Caco-2 (cell line): ENCODE measurements around the gene PHAX. TPM values are rescaled to one million over a fixed set of nuclear protein-coding genes. Genes with fewer than 3 reads are reported as not detected.

Source experiments
- BruUV-seq: library from RNA; stranded (reverse); fragments of 400-500 nt; replicated peaks from 2 replicates; lab custom pipeline; 2021; lab: Mats Ljungman, UMichigan
- CTCF ChIA-PET: fragments of 300-600 bp; sonication (Branson Sonifier 250); formaldehyde crosslinking; loops from one replicate; lab custom pipeline; 2022; ENCODE audit warnings: antibody characterized with exemption; lab: Charles Lee
- POLR2A ChIA-PET: fragments of 300-600 bp; sonication (Branson Sonifier 250); formaldehyde crosslinking; loops from one replicate; lab custom pipeline; 2022; ENCODE audit warnings: antibody characterized with exemption; lab: Charles Lee
- DNase-seq, 2 experiments: peaks; one replicate each; pipeline versions ENCODE4 v3.0.0 to v3.0.0-alpha.2; 2020 to 2022
- H3K27me3 ChIP-seq: replicated peaks from 2 replicates; pipeline ENCODE4 v1.6.0; 2011; ENCODE audit warnings: low read length; ENCODE audit not compliant: control insufficient read depth, insufficient read depth
- H3K36me3 ChIP-seq: 2 replicates; pipeline ENCODE4 v1.5.1; 2011; ENCODE audit warnings: low read length; ENCODE audit not compliant: control insufficient read depth, insufficient read depth
- H3K4me1 ChIP-seq: fragments of 250-450 bp; sonication (Bioruptor Pico); 2 replicates; pipeline ENCODE4 v1.5.1; 2020; ENCODE audit warnings: mild to moderate bottlenecking
- H3K4me3 ChIP-seq: 2 replicates; pipeline ENCODE4 v1.5.1; 2011; ENCODE audit warnings: low read depth, mild to moderate bottlenecking, control low read depth, low read length
- H3K9me3 ChIP-seq: fragments of 250-450 bp; sonication (Bioruptor Pico); 2 replicates; pipeline ENCODE4 v1.5.1; 2020; ENCODE audit warnings: mild to moderate bottlenecking, moderate library complexity
- H3K27ac Mint-ChIP-seq: one replicate; pipeline ENCODE4 v1.8.0; 2022; ENCODE audit warnings: mixed read lengths; ENCODE audit not compliant: unreplicated experiment
- H3K27me3 Mint-ChIP-seq: one replicate; pipeline ENCODE4 v1.8.0; 2022; ENCODE audit warnings: mixed read lengths; ENCODE audit not compliant: insufficient read depth, unreplicated experiment
- H3K36me3 Mint-ChIP-seq: one replicate; pipeline ENCODE4 v1.8.0; 2022; ENCODE audit warnings: mild to moderate bottlenecking, mixed read lengths; ENCODE audit not compliant: insufficient read depth, unreplicated experiment
- H3K4me1 Mint-ChIP-seq: one replicate; pipeline ENCODE4 v1.8.0; 2022; ENCODE audit warnings: low read depth, mixed read lengths; ENCODE audit not compliant: unreplicated experiment
- H3K4me3 Mint-ChIP-seq: one replicate; pipeline ENCODE4 v1.8.0; 2022; ENCODE audit warnings: mild to moderate bottlenecking, moderate library complexity, mixed read lengths; ENCODE audit not compliant: unreplicated experiment
- H3K9me3 Mint-ChIP-seq: one replicate; pipeline ENCODE4 v1.8.0; 2022; ENCODE audit warnings: mixed read lengths; ENCODE audit not compliant: unreplicated experiment
- CTCF ChIP-seq, 2 experiments: fragments of 200-600 bp in 1 of 2; IDR thresholded peaks; 1 replicate in 1 of 2; 2 replicates in 1 of 2; pipeline versions ENCODE4 v1.5.1 to v1.8.0; 2011 to 2022; ENCODE audit warnings: antibody characterized with exemption in 1 of 2, control low read depth in 1 of 2, inconsistent platforms in 1 of 2, low read depth in 1 of 2, low read length in 1 of 2, mild to moderate bottlenecking in 1 of 2, moderate library complexity in 1 of 2; ENCODE audit not compliant: insufficient read depth in 1 of 2, severe bottlenecking in 1 of 2, unreplicated experiment in 1 of 2
- intact Hi-C: fragments of 100-400 bp; cut with micrococcal nuclease; formaldehyde crosslinking; loops from one replicate; pipeline ENCODE4 v1.10.0; 2022; ENCODE audit not compliant: unreplicated experiment
- total RNA-seq: library from RNA; stranded (reverse); gene quantifications from 2 replicates; pipeline ENCODE4 v1.2.3, GENCODE V29; 2022

The PHAX gene
- total RNA-seq, 1 experiment from 2014 or later = 38.7 TPM

GRCh38 chr5:126636956-126637355 lies 36.2 kb downstream of the PHAX start:
- BruUV-seq = no TSS peak
- no peaks in the 10 kb centered on the region for H3K4me1 Mint-ChIP-seq
- no peaks in the 10 kb centered on the region for H3K9me3 Mint-ChIP-seq
- H3K9me3 ChIP-seq = no peaks in the 10 kb centered on the region
- no peak overlapping the region for H3K4me3 ChIP-seq
- H3K27ac Mint-ChIP-seq = no peak overlapping the region
- H3K36me3 ChIP-seq = no peaks in the 10 kb centered on the region
- POLR2A ChIA-PET = no interaction called here
- intact Hi-C loops = no loop called here
- H3K4me1 ChIP-seq = no peaks in the 10 kb centered on the region
- H3K27me3 ChIP-seq = no peaks in the 10 kb centered on the region
- DNase-seq = no peak
- no peak for TF ChIP-seq CTCF (IDR thresholded peaks at IDR 0.05; ENCODE audit: insufficient read depth in 1 of 2, low read depth in 1 of 2, low read length in 1 of 2, severe bottlenecking in 1 of 2, unreplicated experiment in 1 of 2)
- CTCF ChIA-PET = no interaction called here
- no peaks in the 10 kb centered on the region for H3K36me3 Mint-ChIP-seq
- H3K4me3 Mint-ChIP-seq = no peak overlapping the region
- H3K27me3 Mint-ChIP-seq = no peaks in the 10 kb centered on the region

- no peak for TF ChIP-seq CTCF (IDR thresholded peaks at IDR 0.05; ENCODE audit: insufficient read depth in 1 of 2, low read depth in 1 of 2, low read length in 1 of 2, severe bottlenecking in 1 of 2, unreplicated experiment in 1 of 2)
- H3K4me1 Mint-ChIP-seq = no peaks in the 10 kb centered on the region
- H3K27ac Mint-ChIP-seq = no peak overlapping the region
- Histone ChIP-seq H3K4me1 (no peaks in the 10 kb centered on the region), H3K36me3 (no peaks in the 10 kb centered on the region), H3K4me3 (no peak overlapping the region), H3K27me3 (no peaks in the 10 kb centered on the region), H3K9me3 (peaks cover 4% of the 10 kb centered on the region; the same call in 1 of the 2 replicates)
- ChIA-PET POLR2A (no interaction called here), CTCF (no interaction called here)
- DNase-seq = no peak
- H3K4me3 Mint-ChIP-seq = no peak overlapping the region
- no TSS peak for BruUV-seq
- H3K27me3 Mint-ChIP-seq = no peaks in the 10 kb centered on the region
- H3K36me3 Mint-ChIP-seq = peaks cover 6% of the 10 kb centered on the region
- intact Hi-C loops = no loop called here
- H3K9me3 Mint-ChIP-seq = peaks cover 11% of the 10 kb centered on the region
Observed at GRCh38 chr5:126640866-126641265, 40.1 kb downstream of the PHAX start.

- Histone ChIP-seq H3K4me3 (no peak overlapping the region), H3K9me3 (peaks cover 4% of the 10 kb centered on the region; the same call in 1 of the 2 replicates), H3K4me1 (no peaks in the 10 kb centered on the region), H3K27me3 (no peaks in the 10 kb centered on the region), H3K36me3 (no peaks in the 10 kb centered on the region)
- intact Hi-C loops = no loop called here
- no TSS peak for BruUV-seq
- Mint-ChIP-seq H3K4me3 (no peak overlapping the region), H3K4me1 (no peaks in the 10 kb centered on the region), H3K27ac (no peak overlapping the region), H3K9me3 (peaks cover 14% of the 10 kb centered on the region), H3K36me3 (peaks cover 6% of the 10 kb centered on the region), H3K27me3 (no peaks in the 10 kb centered on the region)
- TF ChIP-seq CTCF (IDR thresholded peaks at IDR 0.05; ENCODE audit: insufficient read depth in 1 of 2, low read depth in 1 of 2, low read length in 1 of 2, severe bottlenecking in 1 of 2, unreplicated experiment in 1 of 2) = no peak
- DNase-seq = no peak
- ChIA-PET CTCF (no interaction called here), POLR2A (no interaction called here)
Observed at GRCh38 chr5:126641387-126641786, 40.6 kb downstream of the PHAX start.
